Measurements from ENCODE around the gene NEDD4L.

Gene NEDD4L

GRCh38 chr18:58025205-58025604 is 18.8 kb upstream of the NEDD4L start:
- DNase-seq: no peak
- Histone ChIP-seq H3K27me3 (no peaks in the 10 kb centered on the region), H3K9me3 (no peaks in the 10 kb centered on the region), H3K36me3 (no peaks in the 10 kb centered on the region), H3K4me3 (ENCODE audit: low read depth, low read length) (no peak overlapping the region), H3K4me1 (no peaks in the 10 kb centered on the region)
- no peak for TF ChIP-seq CTCF (IDR thresholded peaks at IDR 0.05; ENCODE audit: low read depth, low read length)

- TF ChIP-seq CTCF (IDR thresholded peaks at IDR 0.05; ENCODE audit: low read depth, low read length): no peak
- Histone ChIP-seq H3K36me3 (no peaks in the 10 kb centered on the region), H3K4me3 (ENCODE audit: low read depth, low read length) (no peak overlapping the region), H3K9me3 (no peaks in the 10 kb centered on the region), H3K4me1 (no peaks in the 10 kb centered on the region), H3K27me3 (no peaks in the 10 kb centered on the region)
- DNase-seq: no peak
Measured at GRCh38 chr18:58025733-58026132, 18.3 kb upstream of the NEDD4L start.

- Histone ChIP-seq H3K4me3 (ENCODE audit: low read depth, low read length) (no peak overlapping the region), H3K36me3 (no peaks in the 10 kb centered on the region), H3K4me1 (no peaks in the 10 kb centered on the region), H3K9me3 (no peaks in the 10 kb centered on the region), H3K27me3 (no peaks in the 10 kb centered on the region)
- DNase-seq: no peak
- TF ChIP-seq CTCF (IDR thresholded peaks at IDR 0.05; ENCODE audit: low read depth, low read length): no peak
Measured at GRCh38 chr18:58026395-58026794, 17.6 kb upstream of the NEDD4L start.

GRCh38 chr18:58026857-58027256 is 17.2 kb upstream of the NEDD4L start:
- H3K4me1 ChIP-seq: no peaks in the 10 kb centered on the region
- TF ChIP-seq CTCF (IDR thresholded peaks at IDR 0.05; ENCODE audit: low read depth, low read length): no peak
- no peaks in the 10 kb centered on the region for H3K27me3 ChIP-seq
- DNase-seq: no peak
- H3K4me3 ChIP-seq (ENCODE audit: low read depth, low read length): no peak overlapping the region
- H3K9me3 ChIP-seq: no peaks in the 10 kb centered on the region
- no peaks in the 10 kb centered on the region for H3K36me3 ChIP-seq

- Histone ChIP-seq H3K36me3 (no peaks in the 10 kb centered on the region), H3K9me3 (no peaks in the 10 kb centered on the region), H3K4me1 (no peaks in the 10 kb centered on the region; the same call in 1 of the 2 replicates), H3K4me3 (ENCODE audit: low read depth, low read length) (no peak overlapping the region), H3K27me3 (no peaks in the 10 kb centered on the region)
- no peak for DNase-seq
- TF ChIP-seq CTCF (IDR thresholded peaks at IDR 0.05; ENCODE audit: low read depth, low read length): no peak
Measured at GRCh38 chr18:58027341-58027740, 16.7 kb upstream of the NEDD4L start.

- Histone ChIP-seq H3K4me3 (ENCODE audit: low read depth, low read length) (no peak overlapping the region), H3K9me3 (no peaks in the 10 kb centered on the region), H3K4me1 (peaks cover 2% of the 10 kb centered on the region; the same call in 1 of the 2 replicates), H3K27me3 (no peaks in the 10 kb centered on the region), H3K36me3 (no peaks in the 10 kb centered on the region)
- DNase-seq: no peak
- no peak for TF ChIP-seq CTCF (IDR thresholded peaks at IDR 0.05; ENCODE audit: low read depth, low read length)
Measured at GRCh38 chr18:58028109-58028784, 15.8 kb upstream of the NEDD4L start.
